Inferior parietal cortex (tissue), 1 donor: ENCODE results near the gene UBFD1.
"Not testable (repeated sequence)": the region's sequence is repeated elsewhere in the genome, so short reads cannot be mapped to it uniquely, and the experiment has no call there.

Experiments
- DNase-seq: peaks from one replicate; pipeline ENCODE4 v3.0.0-alpha.2; 2016; ENCODE audit errors: extremely low spot score

Gene UBFD1

GRCh38 chr16:23608194-23608593 lies 50.7 kb downstream of the UBFD1 start:
- DNase-seq = no peak

DNA sequence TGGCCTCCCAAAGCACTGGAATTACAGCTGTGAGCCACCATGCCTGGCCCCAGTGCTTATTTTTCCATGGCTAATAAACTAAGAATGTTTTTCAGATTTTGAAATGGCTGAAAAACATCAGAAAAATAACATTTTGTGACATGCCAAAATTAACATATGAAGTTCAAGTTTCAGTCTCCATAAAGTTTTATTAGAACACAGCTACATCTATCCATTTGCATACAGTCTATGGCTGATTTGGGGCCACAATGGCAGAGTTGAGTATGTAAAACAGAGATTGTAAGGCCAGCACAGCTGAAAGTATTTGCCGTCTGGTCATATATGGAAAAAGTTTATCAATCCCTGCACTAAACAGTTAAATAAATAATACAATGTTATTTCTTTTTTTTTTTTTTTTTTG lies 52.4 kb downstream of the UBFD1 start:
- DNase-seq = no peak

- DNase-seq = not testable (repeated sequence)
Observed at GRCh38 chr16:23610905-23611304, 53.4 kb downstream of the UBFD1 start.

DNA sequence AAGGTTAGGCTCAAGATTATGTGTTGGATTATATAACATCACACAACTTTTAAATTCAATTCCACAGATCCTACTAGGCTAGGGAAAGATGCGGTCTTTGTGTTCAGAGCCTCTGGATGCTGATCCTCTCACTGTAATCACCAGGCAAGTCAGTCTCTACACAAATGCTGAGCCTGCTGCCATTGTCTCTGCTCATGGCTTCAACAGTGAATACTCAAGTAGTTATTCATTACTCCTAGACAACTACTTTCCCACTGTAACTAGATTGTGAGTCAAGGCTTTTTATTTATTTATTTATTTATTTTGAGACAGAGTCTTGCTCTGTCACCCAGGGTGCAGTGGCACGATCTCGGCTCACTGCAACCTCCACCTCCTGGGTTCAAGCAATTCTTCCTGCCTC lies 54.4 kb downstream of the UBFD1 start:
- no peak for DNase-seq

GRCh38 chr16:23615805-23616204 lies 58.3 kb downstream of the UBFD1 start:
- DNase-seq = no peak
